NCI-H1694 treated with DMSO at 0.1 percent for 48 hours (cell line): ENCODE data around the gene ADAP1.
A peak's percentile ranks its signal among the peaks of the same experiment; 100 is the strongest.
"Not testable (repeated sequence)": the region's sequence is repeated elsewhere in the genome, so short reads cannot be mapped to it uniquely, and the experiment has no call there.

ENCODE experiments used
- DNase-seq: peaks from one replicate; lab custom pipeline; 2025; lab: John Stamatoyannopoulos, UW

Gene ADAP1

GRCh38 chr7:881441-882234 is 72.8 kb downstream of the ADAP1 start:
- no peak for DNase-seq

GRCh38 chr7:880450-880849 is 74.0 kb downstream of the ADAP1 start:
- DNase-seq: no peak

GRCh38 chr7:879706-880105 is 74.8 kb downstream of the ADAP1 start:
- DNase-seq: no peak

GRCh38 chr7:879093-879492 is 75.4 kb downstream of the ADAP1 start:
- no peak for DNase-seq

GRCh38 chr7:877312-878232 is 76.9 kb downstream of the ADAP1 start:
- no peak for DNase-seq

GRCh38 chr7:876972-877311 is 77.5 kb downstream of the ADAP1 start:
- no peak for DNase-seq

- peak; percentile 82 for DNase-seq
These were observed 78.2 kb downstream of the ADAP1 start, which contains the start of gene GET4 for GRCh38 chr7:876077-876971. Gene GET4, plus strand, starts transcription at chr7:876554. Its CDS starts 92 bp downstream, at chr7:876646.

- DNase-seq: no peak
These were observed 78.9 kb downstream of the ADAP1 start for GRCh38 chr7:875476-876076.

- DNase-seq: no peak
These were observed 79.4 kb downstream of the ADAP1 start for GRCh38 chr7:875051-875450.

GRCh38 chr7:874031-874749 is 80.3 kb downstream of the ADAP1 start:
- DNase-seq: no peak

GRCh38 chr7:873367-874002 is 81.0 kb downstream of the ADAP1 start:
- DNase-seq: peak; percentile 84

GRCh38 chr7:872685-873084 is 81.8 kb downstream of the ADAP1 start:
- DNase-seq: not testable (repeated sequence)

GRCh38 chr7:871900-872537 is 82.5 kb downstream of the ADAP1 start:
- no peak for DNase-seq

GRCh38 chr7:869348-869747 is 85.1 kb downstream of the ADAP1 start:
- DNase-seq: no peak

GRCh38 chr7:868189-868486 is 86.3 kb downstream of the ADAP1 start:
- DNase-seq: no peak

GRCh38 chr7:867406-868188 is 86.9 kb downstream of the ADAP1 start:
- DNase-seq: no peak

- DNase-seq: peak; percentile 35
These were observed 87.5 kb downstream of the ADAP1 start for GRCh38 chr7:867001-867405.

- no peak for DNase-seq
These were observed 88.6 kb downstream of the ADAP1 start for GRCh38 chr7:865921-866320.

GRCh38 chr7:863106-863505 is 91.4 kb downstream of the ADAP1 start:
- DNase-seq: no peak
